CD4-positive, alpha-beta T cell treated with Interleukin-17A for 4 hours (primary cell): ENCODE measurements around the gene KLK10.

ENCODE experiments used
- DNase-seq: peaks from one replicate; pipeline ENCODE4 v3.0.0-alpha.2; 2020; ENCODE audit warnings: mixed read lengths

KLK10 gene

DNA sequence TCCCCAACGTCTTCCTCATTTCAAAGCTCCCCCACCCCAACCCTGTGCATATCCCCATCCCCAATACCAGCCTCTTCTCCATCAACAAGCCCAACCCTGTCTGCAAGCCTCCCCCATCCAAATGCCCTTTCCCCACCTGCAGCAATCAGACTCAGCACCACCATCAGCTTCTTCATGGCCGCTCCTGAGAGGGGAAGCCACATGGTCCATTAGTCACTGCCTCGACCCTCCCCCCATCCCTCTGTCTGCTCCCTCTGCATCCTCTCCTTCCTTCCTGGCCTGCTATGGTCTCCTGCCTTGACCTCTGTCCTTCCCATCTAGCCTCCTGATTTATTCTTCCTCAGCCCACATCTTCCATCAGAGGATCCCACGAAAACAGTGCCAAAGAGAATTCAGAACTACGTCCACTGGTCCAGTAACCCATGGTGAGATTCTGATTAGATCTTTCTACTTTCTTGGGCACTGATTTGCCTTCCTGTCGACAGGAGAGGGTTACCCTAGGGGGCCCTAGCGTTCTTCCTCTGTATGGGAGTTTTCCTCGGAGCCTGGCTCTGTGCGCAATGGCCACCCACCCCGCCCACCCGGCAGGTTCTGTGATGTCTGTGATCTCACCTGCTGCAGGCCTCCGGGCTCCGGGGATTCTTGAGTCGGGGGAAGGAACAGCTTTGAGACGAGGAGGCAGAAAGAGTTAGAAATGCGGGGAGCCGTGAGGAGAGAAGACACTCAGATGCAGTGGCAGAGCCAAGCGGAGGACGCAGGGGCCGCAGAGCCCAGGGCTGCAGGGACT is 51.4 kb downstream of the KLK10 start:
- no peak for DNase-seq

DNA sequence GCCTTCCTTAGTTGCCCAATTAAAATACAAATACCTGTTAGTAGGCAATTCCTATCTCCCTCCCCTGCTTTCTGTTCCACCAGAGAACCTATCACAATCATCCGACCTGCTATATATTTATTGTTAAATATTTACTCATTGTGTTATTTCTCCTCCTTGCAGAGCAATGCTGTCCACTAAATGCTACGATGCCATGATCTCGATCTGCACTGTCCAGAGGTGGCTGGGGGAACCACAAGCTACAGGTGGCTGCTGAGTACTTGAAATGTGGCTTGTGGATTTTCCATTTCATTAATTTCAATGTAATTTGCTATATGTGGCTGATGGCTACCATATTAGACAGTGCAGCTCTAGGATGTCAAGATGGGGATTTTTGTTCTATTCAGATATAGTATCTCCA is 55.2 kb downstream of the KLK10 start:
- no peak for DNase-seq

DNA sequence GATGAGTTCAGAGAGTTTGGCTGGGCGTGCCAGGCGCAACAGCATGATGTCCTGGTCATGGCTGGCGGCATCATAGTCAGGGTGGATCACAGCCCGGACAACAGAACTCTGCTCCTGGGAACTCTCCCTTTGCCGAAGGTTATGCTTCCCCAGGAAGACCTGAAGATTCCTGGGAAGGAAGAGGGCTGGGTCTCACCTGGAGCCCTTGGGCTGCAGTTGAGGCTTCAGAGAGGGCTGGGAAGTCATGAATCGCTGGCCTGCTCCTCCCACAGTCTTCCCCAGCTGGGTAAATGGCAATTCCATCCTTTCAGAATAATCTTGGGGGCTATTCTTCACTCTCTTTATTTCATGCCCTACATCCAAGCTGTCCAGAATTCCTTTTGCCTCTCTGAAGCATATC is 56.1 kb downstream of the KLK10 start:
- DNase-seq = no peak
